Vagina (tissue), 2 donors: ENCODE measurements around the gene THBD. TPM values are rescaled to one million over a fixed set of nuclear protein-coding genes. Genes with fewer than 3 reads are reported as not detected.

Source experiments
- DNase-seq, 2 donors: peaks; one replicate each; pipeline ENCODE4 v3.0.0-alpha.2; 2017; ENCODE audit errors: extremely low spot score in 2 of 2
- H3K27ac ChIP-seq: fragments of 200-600 bp; sonication (generic); one replicate; pipeline ENCODE4 v1.5.1; 2019
- H3K27me3 ChIP-seq: fragments of 200-600 bp; sonication (generic); one replicate; pipeline ENCODE4 v1.5.1; 2019
- H3K36me3 ChIP-seq, 2 donors: fragments of 200-600 bp; sonication (generic); one replicate each; pipeline ENCODE4 v1.5.1; 2017 to 2019
- H3K4me1 ChIP-seq: fragments of 200-600 bp; sonication (generic); one replicate; pipeline ENCODE4 v1.5.1; 2019
- H3K4me3 ChIP-seq, 2 donors: fragments of 200-600 bp; sonication (generic); 1 replicate in 1 of 2; 2 replicates in 1 of 2; pipeline ENCODE4 v1.5.1; 2016 to 2019
- H3K9me3 ChIP-seq: fragments of 200-600 bp; sonication (generic); one replicate; pipeline ENCODE4 v1.5.1; 2019
- CTCF ChIP-seq, 3 experiments: fragments of 450-650 bp in 2 of 3; fragments of 200-600 bp in 1 of 3; sonication (generic) in 1 of 3; IDR thresholded peaks; one replicate each; pipeline ENCODE4 v1.5.1; 2017 to 2019; ENCODE audit warnings: antibody characterized with exemption in 3 of 3, mild to moderate bottlenecking in 2 of 3, moderate library complexity in 2 of 3
- POLR2A ChIP-seq, 2 donors: fragments of 450-650 bp; IDR thresholded peaks; one replicate each; pipeline ENCODE4 v1.6.1; 2017; ENCODE audit warnings: antibody characterized with exemption in 2 of 2, mild to moderate bottlenecking in 2 of 2, moderate library complexity in 2 of 2
- POLR2AphosphoS5 ChIP-seq, 2 donors: sonication (generic); formaldehyde crosslinking; IDR thresholded peaks; one replicate each; pipeline ENCODE4 v1.9.0; 2017; ENCODE audit warnings: antibody characterized with exemption in 2 of 2, mild to moderate bottlenecking in 2 of 2, low read depth in 1 of 2; ENCODE audit not compliant: insufficient read depth in 1 of 2
- intact Hi-C: fragments of 100-400 bp; cut with DNase I; formaldehyde crosslinking; loops from one replicate; pipeline ENCODE4 v1.15.1; 2023
- total RNA-seq: library from RNA; depleted of rRNA; stranded (reverse); fragments of >200 nt; gene quantifications from one replicate; pipeline ENCODE4 v1.2.3, GENCODE V29; 2016

The THBD gene
- total RNA-seq, 1 donor from 2014 or later = 76.9 TPM

- no peaks in the 10 kb centered on the region for H3K36me3 ChIP-seq
- intact Hi-C loops = no loop called here
- no peaks in the 10 kb centered on the region for H3K4me1 ChIP-seq
- no peaks in the 10 kb centered on the region for H3K9me3 ChIP-seq
- TF ChIP-seq POLR2AphosphoS5 (IDR thresholded peaks at IDR 0.05; ENCODE audit: insufficient read depth in 1 of 2, low read depth in 1 of 2) = no peak
- no peak overlapping the region for H3K4me3 ChIP-seq
- H3K27me3 ChIP-seq = no peaks in the 10 kb centered on the region
- no peak for DNase-seq
- no peak overlapping the region for H3K27ac ChIP-seq
Measured at GRCh38 chr20:23072892-23073586, 23.6 kb upstream of the THBD start.

- no peak for TF ChIP-seq POLR2A (IDR thresholded peaks at IDR 0.05)
- TF ChIP-seq POLR2AphosphoS5 (IDR thresholded peaks at IDR 0.05; ENCODE audit: insufficient read depth in 1 of 2, low read depth in 1 of 2) = no peak
- TF ChIP-seq CTCF (IDR thresholded peaks at IDR 0.05) = no peak
- DNase-seq = no peak
- intact Hi-C loops = no loop called here
Measured at GRCh38 chr20:23071996-23072395, 22.5 kb upstream of the THBD start.

GRCh38 chr20:23071398-23071797 lies 21.9 kb upstream of the THBD start:
- DNase-seq = no peak

More at GRCh38 chr20:23071996-23072395, 22.5 kb upstream of the THBD start:
- Histone ChIP-seq H3K4me1 (no peaks in the 10 kb centered on the region), H3K9me3 (no peaks in the 10 kb centered on the region), H3K36me3 (no peaks in the 10 kb centered on the region), H3K27ac (no peak overlapping the region), H3K27me3 (no peaks in the 10 kb centered on the region), H3K4me3 (no peak overlapping the region)

GRCh38 chr20:23069108-23069507 lies 19.6 kb upstream of the THBD start:
- H3K9me3 ChIP-seq = no peaks in the 10 kb centered on the region
- intact Hi-C loops = no loop called here

More at GRCh38 chr20:23071398-23071797, 21.9 kb upstream of the THBD start:
- Histone ChIP-seq H3K4me3 (no peak overlapping the region), H3K27ac (no peak overlapping the region), H3K4me1 (no peaks in the 10 kb centered on the region), H3K9me3 (no peaks in the 10 kb centered on the region), H3K36me3 (no peaks in the 10 kb centered on the region), H3K27me3 (no peaks in the 10 kb centered on the region)
- intact Hi-C loops = no loop called here
- no peak for TF ChIP-seq CTCF (IDR thresholded peaks at IDR 0.05)
- no peak for TF ChIP-seq POLR2A (IDR thresholded peaks at IDR 0.05)
- no peak for TF ChIP-seq POLR2AphosphoS5 (IDR thresholded peaks at IDR 0.05; ENCODE audit: insufficient read depth in 1 of 2, low read depth in 1 of 2)

GRCh38 chr20:23068283-23068682 lies 18.8 kb upstream of the THBD start:
- Histone ChIP-seq H3K9me3 (no peaks in the 10 kb centered on the region), H3K27me3 (no peaks in the 10 kb centered on the region), H3K4me1 (no peaks in the 10 kb centered on the region), H3K27ac (no peak overlapping the region), H3K36me3 (no peaks in the 10 kb centered on the region), H3K4me3 (no peak overlapping the region)
- TF ChIP-seq POLR2A (IDR thresholded peaks at IDR 0.05) = no peak
- no peak for DNase-seq
- intact Hi-C loops = no loop called here

More at GRCh38 chr20:23069108-23069507, 19.6 kb upstream of the THBD start:
- H3K4me3 ChIP-seq = no peak overlapping the region
- no peaks in the 10 kb centered on the region for H3K27me3 ChIP-seq
- H3K36me3 ChIP-seq = no peaks in the 10 kb centered on the region
- TF ChIP-seq CTCF (IDR thresholded peaks at IDR 0.05) (no peak), POLR2AphosphoS5 (IDR thresholded peaks at IDR 0.05; ENCODE audit: insufficient read depth in 1 of 2, low read depth in 1 of 2) (no peak)
- no peak overlapping the region for H3K27ac ChIP-seq
- H3K4me1 ChIP-seq = no peaks in the 10 kb centered on the region
- DNase-seq = no peak

- H3K9me3 ChIP-seq = no peaks in the 10 kb centered on the region
- intact Hi-C loops = no loop called here
- TF ChIP-seq POLR2AphosphoS5 (IDR thresholded peaks at IDR 0.05; ENCODE audit: insufficient read depth in 1 of 2, low read depth in 1 of 2) (no peak), CTCF (IDR thresholded peaks at IDR 0.05) (no peak), POLR2A (IDR thresholded peaks at IDR 0.05) (no peak)
Measured at GRCh38 chr20:23066772-23067171, 17.3 kb upstream of the THBD start.

More at GRCh38 chr20:23066772-23067171, 17.3 kb upstream of the THBD start:
- no peak overlapping the region for H3K27ac ChIP-seq
- no peak for DNase-seq
- H3K4me1 ChIP-seq = peaks cover 12% of the 10 kb centered on the region
- no peak overlapping the region for H3K4me3 ChIP-seq
- H3K36me3 ChIP-seq = no peaks in the 10 kb centered on the region
- no peaks in the 10 kb centered on the region for H3K27me3 ChIP-seq
